H1 (cell line): ENCODE results near the gene RPUSD1. TPM values are rescaled to one million over a fixed set of nuclear protein-coding genes. Genes with fewer than 3 reads are reported as not detected.

Source experiments
- CTCF ChIA-PET: fragments of 300-600 bp; sonication (Branson Sonifier 250); formaldehyde crosslinking; loops from one replicate; lab custom pipeline; 2021; ENCODE audit not compliant: partially characterized antibody; lab: Charles Lee
- POLR2A ChIA-PET: fragments of 300-600 bp; sonication (Branson Sonifier 250); formaldehyde crosslinking; loops from one replicate; lab custom pipeline; 2021; ENCODE audit warnings: inconsistent platforms; ENCODE audit not compliant: partially characterized antibody; lab: Charles Lee
- DNase-seq, 2 experiments: peaks; one replicate each; pipeline versions ENCODE4 v3.0.0 to v3.0.0-alpha.2; 2010 to 2022; ENCODE audit warnings: low spot score in 2 of 2, low read depth in 1 of 2, mixed read lengths in 1 of 2
- FAIRE-seq: peaks from 2 replicates; lab custom pipeline; 2011; peaks lifted over from hg19 to GRCh38; lab: Jason Lieb, UNC
- H2AFZ ChIP-seq: 2 replicates; pipeline ENCODE4 v1.8.1; 2012; ENCODE audit warnings: low read length, inconsistent platforms
- H2AK5ac ChIP-seq: 2 replicates; pipeline ENCODE4 v1.6.1; 2013; ENCODE audit warnings: low read depth, low read length
- H2BK120ac ChIP-seq: replicated peaks from 2 replicates; pipeline ENCODE3; 2013; ENCODE audit warnings: low read depth, low read length, inconsistent platforms
- H2BK12ac ChIP-seq: 2 replicates; pipeline ENCODE4 v1.6.1; 2013; ENCODE audit warnings: low read depth, low read length
- H2BK15ac ChIP-seq: 2 replicates; pipeline ENCODE4 v1.6.1; 2013; ENCODE audit warnings: low read length
- H2BK20ac ChIP-seq: 2 replicates; pipeline ENCODE4 v1.6.1; 2013; ENCODE audit warnings: low read length
- H2BK5ac ChIP-seq: 2 replicates; pipeline ENCODE4 v1.6.1; 2013; ENCODE audit warnings: low read depth, low read length
- H3K14ac ChIP-seq: 2 replicates; pipeline ENCODE4 v1.6.1; 2013; ENCODE audit warnings: inconsistent platforms; ENCODE audit not compliant: insufficient read length
- H3K18ac ChIP-seq: 2 replicates; pipeline ENCODE4 v1.6.1; 2013; ENCODE audit warnings: low read length; ENCODE audit errors: extremely low read depth
- H3K23ac ChIP-seq: 2 replicates; pipeline ENCODE4 v1.6.1; 2013; ENCODE audit warnings: inconsistent platforms; ENCODE audit not compliant: insufficient read length
- H3K23me2 ChIP-seq: 2 replicates; pipeline ENCODE4 v1.6.1; 2013; ENCODE audit warnings: low read depth, low read length
- H3K27ac ChIP-seq: 2 replicates; pipeline ENCODE4 v1.6.1; 2011; ENCODE audit warnings: low read depth, low read length, inconsistent platforms
- H3K27me3 ChIP-seq, 4 experiments: replicated peaks in 1 of 4; 1 replicate in 1 of 4; 2 replicates in 3 of 4; pipeline versions ENCODE4 v1.6.1 to v1.8.1; 2011 to 2013; ENCODE audit warnings: low read length in 3 of 4, mild to moderate bottlenecking in 3 of 4, inconsistent platforms in 2 of 4, mixed read lengths in 2 of 4, moderate library complexity in 1 of 4; ENCODE audit not compliant: control insufficient read depth in 3 of 4, insufficient read depth in 3 of 4; ENCODE audit errors: extremely low read depth in 1 of 4
- H3K36me3 ChIP-seq, 4 experiments: 2 replicates each; pipeline versions ENCODE4 v1.6.1 to v1.8.1; 2011 to 2013; ENCODE audit warnings: mild to moderate bottlenecking in 4 of 4, low read length in 3 of 4, moderate library complexity in 2 of 4, control low read depth in 1 of 4, inconsistent platforms in 1 of 4; ENCODE audit not compliant: insufficient read depth in 4 of 4, control insufficient read depth in 2 of 4
- H3K4ac ChIP-seq: replicated peaks from 2 replicates; pipeline ENCODE3; 2013; ENCODE audit warnings: low read length, low read depth, mixed read lengths, inconsistent platforms; ENCODE audit not compliant: insufficient read length
- H3K4me1 ChIP-seq, 4 experiments: replicated peaks in 1 of 4; 1 replicate in 1 of 4; 2 replicates in 3 of 4; pipeline versions ENCODE4 v1.6.1 to v1.8.1; 2011 to 2013; ENCODE audit warnings: low read length in 3 of 4, inconsistent platforms in 2 of 4, mixed read lengths in 1 of 4; ENCODE audit not compliant: insufficient read depth in 4 of 4, control insufficient read depth in 3 of 4
- H3K4me2 ChIP-seq, 2 experiments: 2 replicates each; pipeline versions ENCODE4 v1.6.1 to v1.8.1; 2011 to 2013; ENCODE audit warnings: low read depth in 2 of 2, low read length in 2 of 2, control low read depth in 1 of 2, inconsistent platforms in 1 of 2, mild to moderate bottlenecking in 1 of 2; ENCODE audit not compliant: insufficient read depth in 1 of 2
- H3K4me3 ChIP-seq, 4 experiments: fragments of 200-600, 300-600 bp in 1 of 4; sonication (generic), shearing (Covaris generic), sonication (Bioruptor Twin) in 1 of 4; 2 replicates each; pipeline versions ENCODE4 v1.5.1 to v1.8.1; 2011 to 2016; ENCODE audit warnings: low read length in 4 of 4, low read depth in 3 of 4, control low read depth in 2 of 4, inconsistent platforms in 2 of 4, mild to moderate bottlenecking in 2 of 4, mixed read lengths in 1 of 4, moderate library complexity in 1 of 4; ENCODE audit not compliant: insufficient read depth in 2 of 4; ENCODE audit errors: extremely low read depth in 1 of 4
- H3K56ac ChIP-seq: replicated peaks from 2 replicates; pipeline ENCODE3; 2013; ENCODE audit warnings: low read depth, mild to moderate bottlenecking, mixed read lengths, low read length, inconsistent platforms; ENCODE audit not compliant: insufficient read length
- H3K79me1 ChIP-seq: 2 replicates; pipeline ENCODE4 v1.6.1; 2013; ENCODE audit warnings: low read depth, low read length, control low read depth
- H3K79me2 ChIP-seq, 2 experiments: 2 replicates each; pipeline versions ENCODE4 v1.6.1 to v1.8.1; 2012 to 2013; ENCODE audit warnings: low read length in 2 of 2, mild to moderate bottlenecking in 2 of 2, inconsistent platforms in 1 of 2; ENCODE audit not compliant: insufficient read depth in 2 of 2, control insufficient read depth in 1 of 2
- H3K9ac ChIP-seq, 4 experiments: replicated peaks in 1 of 4; 1 replicate in 1 of 4; 2 replicates in 3 of 4; pipeline versions ENCODE4 v1.6.1 to v1.8.1; 2011 to 2013; ENCODE audit warnings: low read depth in 3 of 4, low read length in 3 of 4, control low read depth in 2 of 4, mild to moderate bottlenecking in 2 of 4, moderate library complexity in 2 of 4, inconsistent platforms in 1 of 4; ENCODE audit errors: extremely low read depth in 1 of 4
- H3K9me3 ChIP-seq, 2 experiments: 2 replicates each; pipeline versions ENCODE4 v1.6.1 to v1.8.1; 2012 to 2013; ENCODE audit warnings: mild to moderate bottlenecking in 2 of 2, moderate library complexity in 2 of 2, control low read depth in 1 of 2, inconsistent platforms in 1 of 2, low read depth in 1 of 2, low read length in 1 of 2, mixed read lengths in 1 of 2; ENCODE audit not compliant: insufficient read depth in 2 of 2
- H4K20me1 ChIP-seq, 2 experiments: replicated peaks in 1 of 2; 2 replicates each; pipeline versions ENCODE3 to v1.8.1; 2011 to 2013; ENCODE audit warnings: inconsistent platforms in 2 of 2, low read length in 2 of 2, mild to moderate bottlenecking in 1 of 2; ENCODE audit not compliant: insufficient read depth in 2 of 2, control insufficient read depth in 1 of 2
- H4K5ac ChIP-seq: 2 replicates; pipeline ENCODE4 v1.6.1; 2013; ENCODE audit warnings: low read length, low read depth, mixed read lengths, inconsistent platforms; ENCODE audit not compliant: insufficient read length
- H4K8ac ChIP-seq: 2 replicates; pipeline ENCODE4 v1.8.0; 2013; ENCODE audit warnings: mild to moderate bottlenecking, moderate library complexity, low read length, inconsistent platforms; ENCODE audit not compliant: insufficient read depth; ENCODE audit errors: extremely low read depth
- H4K91ac ChIP-seq: replicated peaks from 2 replicates; pipeline ENCODE3; 2013; ENCODE audit warnings: low read length, mixed read lengths, inconsistent platforms; ENCODE audit not compliant: insufficient read length
- CTCF ChIP-seq, 3 experiments: IDR thresholded peaks; 1 replicate in 2 of 3; 2 replicates in 1 of 3; pipeline versions ENCODE4 v1.5.1 to v1.6.1; 2011; ENCODE audit warnings: low read length in 3 of 3, mild to moderate bottlenecking in 3 of 3, inconsistent platforms in 2 of 3, low read depth in 1 of 3, moderate library complexity in 1 of 3; ENCODE audit not compliant: insufficient read depth in 1 of 3; ENCODE audit errors: control extremely low read depth in 1 of 3
- EP300 ChIP-seq, 2 experiments: IDR thresholded peaks; 1 replicate in 1 of 2; 2 replicates in 1 of 2; pipeline ENCODE4 v1.6.1; 2011 to 2012; ENCODE audit warnings: low read depth in 2 of 2, low read length in 2 of 2, mild to moderate bottlenecking in 2 of 2, borderline replicate concordance in 1 of 2, inconsistent platforms in 1 of 2, moderate library complexity in 1 of 2
- EZH2 ChIP-seq: fragments of 200-600 bp; sonication (generic); IDR thresholded peaks from 2 replicates; pipeline ENCODE4 v1.7.1; 2012; ENCODE audit warnings: low read depth, mild to moderate bottlenecking, moderate library complexity, low read length, inconsistent platforms; ENCODE audit not compliant: severe bottlenecking
- HDAC2 ChIP-seq, 2 experiments: fragments of 300-600 bp in 1 of 2; sonication (generic) in 1 of 2; IDR thresholded peaks; 2 replicates each; pipeline ENCODE4 v1.6.1; 2011 to 2012; ENCODE audit warnings: low read depth in 2 of 2, low read length in 2 of 2, mild to moderate bottlenecking in 2 of 2, moderate library complexity in 2 of 2, borderline replicate concordance in 1 of 2, inconsistent platforms in 1 of 2
- HDAC6 ChIP-seq: IDR thresholded peaks from one replicate; pipeline ENCODE4 v1.7.1; 2012; ENCODE audit warnings: low read depth, mild to moderate bottlenecking, inconsistent platforms, low read length, moderate library complexity
- MAFK ChIP-seq: IDR thresholded peaks from 2 replicates; pipeline ENCODE4 v1.6.1; 2012; ENCODE audit warnings: low read depth, mild to moderate bottlenecking, improper control_type of control experiment, low read length
- POLR2AphosphoS5 ChIP-seq: IDR thresholded peaks from 2 replicates; pipeline ENCODE4 v1.6.1; 2011; ENCODE audit warnings: low read depth, low read length
- RXRA ChIP-seq: IDR thresholded peaks from 2 replicates; pipeline ENCODE4 v1.6.1; 2011; ENCODE audit warnings: low read depth, mild to moderate bottlenecking, low read length, moderate library complexity; ENCODE audit not compliant: insufficient read depth
- SIX5 ChIP-seq: IDR thresholded peaks from 2 replicates; pipeline ENCODE4 v1.6.1; 2011; ENCODE audit warnings: mild to moderate bottlenecking, low read depth, low read length
- WGBS, 2 experiments: shearing (Covaris generic) in 1 of 2; methylation state at CpG; one replicate each; pipeline versions ENCODE4 v1.1.6 to v1.1.7; 2013 to 2015; ENCODE audit warnings: low lambda C conversion rate in 2 of 2, mixed read lengths in 2 of 2, inconsistent platforms in 1 of 2, low coverage in 1 of 2, missing lambda C conversion rate in 1 of 2; ENCODE audit not compliant: insufficient replicate concordance in 2 of 2, insufficient coverage in 1 of 2, insufficient read length in 1 of 2; ENCODE audit errors: extremely low coverage in 1 of 2, missing lambda C conversion rate in 1 of 2; 5-methylcytosine and 5-hydroxymethylcytosine counted together
- polyA plus RNA-seq, 7 experiments: library from polyadenylated mRNA; depleted of rRNA in 3 of 7; stranded (reverse) in 5 of 7; unstranded in 2 of 7; fragments of >200 nt in 5 of 7; fragments of 200-250 nt in 2 of 7; gene quantifications; 1 replicate in 5 of 7; 2 replicates in 1 of 7; 4 replicates in 1 of 7; pipeline versions ENCODE4 v1.2.1 to v1.2.3, GENCODE V29; 2011 to 2013; ENCODE audit warnings: missing spikeins in 2 of 7, mixed read lengths in 2 of 7
- total RNA-seq: library from RNA; stranded (reverse); fragmentation: NEBNext Ultra II Directional; extraction: Animal tissue kit (Norgen Biotek cat#: 25700); gene quantifications from 2 replicates; pipeline ENCODE4 v1.2.1, GENCODE V29; 2021

The RPUSD1 gene
- total and polyA plus RNA-seq, 2 of the 8 experiments (the other 6 are each of a cell fraction or from before 2014, with no cell fraction given), result 32.2 to 61.8 TPM

DNA sequence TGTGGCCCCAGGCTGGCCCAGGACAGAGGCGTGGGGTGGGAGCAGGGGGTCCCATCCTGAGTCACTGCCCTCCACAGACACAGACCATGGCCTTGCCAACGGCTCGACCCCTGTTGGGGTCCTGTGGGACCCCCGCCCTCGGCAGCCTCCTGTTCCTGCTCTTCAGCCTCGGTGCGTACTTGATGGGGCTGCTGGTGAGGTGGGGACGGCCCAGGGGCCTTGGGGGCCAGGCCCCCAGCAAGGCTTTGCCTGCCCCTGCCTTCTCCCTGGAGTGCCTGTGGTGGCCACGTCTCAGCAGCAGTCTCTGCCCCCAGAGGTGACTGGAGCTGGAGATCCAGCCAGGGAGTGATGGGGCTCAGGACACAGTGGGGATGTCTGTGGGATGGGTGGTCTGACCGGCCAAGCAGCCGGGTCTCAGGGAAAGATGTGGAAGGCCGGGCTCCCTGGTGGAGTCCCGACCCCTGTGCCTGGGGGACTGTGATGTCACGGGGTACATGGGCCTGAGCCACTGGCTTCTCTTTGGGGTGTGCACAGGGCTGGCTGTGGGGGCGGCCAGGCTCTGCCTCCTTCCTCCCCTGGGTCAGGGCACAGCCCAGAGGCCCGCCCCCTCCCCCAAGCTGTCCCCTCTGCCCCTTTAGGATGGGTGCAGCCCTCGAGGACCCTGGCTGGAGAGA is 25.4 kb downstream of the RPUSD1 start:
- Histone ChIP-seq H2BK5ac (0 out of 2 replicates have a peak overlapping the region, but pooled peaks have one; percentile 68), H3K56ac (no peak overlapping the region), H3K9ac (no peak overlapping the region), H3K4me2 (no peak overlapping the region), H3K27me3 (no peaks in the 10 kb centered on the region), H3K79me2 (no peaks in the 10 kb centered on the region), H3K23ac (no peak overlapping the region), H4K20me1 (no peaks in the 10 kb centered on the region), H3K4ac (no peak overlapping the region), H3K79me1 (no peaks in the 10 kb centered on the region), H2AFZ (no peak overlapping the region), H3K18ac (no peak overlapping the region), H4K91ac (no peak overlapping the region), H3K4me3 (no peak overlapping the region), H4K5ac (no peak overlapping the region), H4K8ac (peak overlapping the region; percentile 25; the same call in 1 of the 2 replicates), H2BK20ac (no peak overlapping the region), H2BK120ac (no peak overlapping the region), H2AK5ac (no peak overlapping the region), H3K36me3 (no peaks in the 10 kb centered on the region), H2BK12ac (no peak overlapping the region), H3K27ac (no peak overlapping the region), H2BK15ac (no peak overlapping the region), H3K14ac (no peak overlapping the region), H3K4me1 (peaks cover 0 to 2% (median 0%) of the 10 kb centered on the region in 4 experiments; a peak in 1 of 7 replicates), H3K9me3 (no peaks in the 10 kb centered on the region), H3K23me2 (no peaks in the 10 kb centered on the region)
- ChIA-PET POLR2A (interaction anchor here (0.8 to 2.9 kb wide), 6 partner anchors 10 to 56 kb away, joined by 3 to 8 read pairs (median 5); no protein-coding TSS in a partner anchor), CTCF (interaction anchor here (0.5 to 5.0 kb wide), 8 partner anchors 14 to 183 kb away, joined by 3 to 38 read pairs (median 4); partner anchors contain the start of gene CIAO3)
- WGBS, 2 experiments, result 85% methylated on average over 12 of the region's 17 CpGs; no CpG with 5 or more reads in 1 of the 2 experiments
- DNase-seq (no peak), FAIRE-seq (no peak)
- TF ChIP-seq HDAC2 (IDR thresholded peaks at IDR 0.05; ENCODE audit: borderline replicate concordance in 1 of 2, low read depth in 2 of 2, low read length in 2 of 2), result no peak
- TF ChIP-seq SIX5, result no peak
- no peak for TF ChIP-seq EP300 (IDR thresholded peaks at IDR 0.05; ENCODE audit: borderline replicate concordance in 1 of 2, low read depth in 2 of 2, low read length in 2 of 2)
- no peak for TF ChIP-seq EZH2
- no peak for TF ChIP-seq MAFK
- TF ChIP-seq HDAC6, result no peak
- no peak for TF ChIP-seq RXRA
- no peak for TF ChIP-seq CTCF (IDR thresholded peaks at IDR 0.05; ENCODE audit: control extremely low read depth in 1 of 3, insufficient read depth in 1 of 3, low read depth in 1 of 3, low read length in 3 of 3)
- TF ChIP-seq POLR2AphosphoS5, result no peak
